HTERT RPE-1 (cell line): Measurements from ENCODE around the gene CNP.

Experiments used
- in situ Hi-C: fragments of 300-500 bp; cut with MboI; formaldehyde crosslinking; loops from 4 replicates; pipeline ENCODE4 v1.14.3; 2020; ENCODE audit warnings: low sequenced_read_pairs

CNP gene

DNA sequence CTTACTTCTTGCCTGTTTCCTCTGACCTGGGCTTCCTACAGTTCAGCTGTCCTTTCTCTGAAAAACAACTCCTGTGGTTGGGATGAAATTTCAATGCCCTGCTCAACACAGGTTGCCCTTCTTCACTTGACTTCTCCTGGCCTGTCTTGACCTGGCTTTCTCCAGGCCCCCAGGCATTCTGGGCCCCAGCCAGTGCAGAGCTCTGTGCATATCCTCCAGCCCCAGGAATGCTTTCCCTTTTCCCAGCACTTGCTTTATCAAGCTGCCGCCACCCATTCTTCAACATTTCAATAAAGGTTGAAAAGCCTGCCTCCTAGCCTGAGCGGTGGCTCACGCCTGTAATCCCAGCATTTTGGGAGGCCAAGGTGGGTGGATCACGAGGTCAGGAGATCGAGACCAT lies 25.4 kb upstream of the CNP start:
- in situ Hi-C loops, result no loop called here

GRCh38 chr17:41942626-41943373 lies 23.8 kb upstream of the CNP start:
- in situ Hi-C loops, result no loop called here

DNA sequence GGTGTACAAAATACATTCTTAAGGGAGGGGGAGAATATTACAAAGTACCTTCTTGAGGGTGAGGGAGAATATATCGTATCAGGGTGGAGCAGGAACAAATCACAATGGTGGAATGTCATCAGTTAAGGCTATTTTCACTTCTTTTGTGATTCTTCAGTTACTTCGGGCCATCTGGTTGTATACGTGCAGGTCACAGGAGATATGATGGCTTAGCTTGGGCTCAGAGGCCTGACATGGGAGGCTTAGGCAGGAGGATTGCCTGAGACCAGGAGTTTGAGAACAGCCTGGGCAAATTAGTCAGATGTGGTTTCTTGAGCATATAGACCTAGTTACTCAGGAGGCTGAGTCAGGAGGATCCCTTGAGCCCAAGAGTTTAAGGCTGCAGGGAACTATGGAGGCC lies 23.1 kb upstream of the CNP start:
- in situ Hi-C loops, result no loop called here

DNA sequence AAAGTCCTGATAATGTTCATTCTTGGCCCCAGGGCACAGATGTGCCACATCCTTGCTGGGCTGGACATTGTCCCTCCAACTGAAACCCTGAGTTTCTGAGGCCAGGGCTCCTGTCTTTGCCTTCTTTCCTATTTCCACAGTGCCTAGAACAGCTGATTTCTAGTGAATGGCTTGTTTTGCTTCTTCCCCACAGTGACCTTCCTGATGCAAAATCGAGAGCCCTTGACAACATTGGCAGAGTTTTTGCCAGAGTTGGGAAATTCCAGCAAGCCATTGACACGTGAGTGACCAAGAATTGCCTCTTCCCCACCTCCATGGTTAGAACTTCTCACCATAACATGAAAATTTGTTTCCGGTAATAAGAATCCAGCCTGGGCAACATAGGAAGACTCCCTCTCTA lies 21.7 kb upstream of the CNP start:
- in situ Hi-C loops, result no loop called here

DNA sequence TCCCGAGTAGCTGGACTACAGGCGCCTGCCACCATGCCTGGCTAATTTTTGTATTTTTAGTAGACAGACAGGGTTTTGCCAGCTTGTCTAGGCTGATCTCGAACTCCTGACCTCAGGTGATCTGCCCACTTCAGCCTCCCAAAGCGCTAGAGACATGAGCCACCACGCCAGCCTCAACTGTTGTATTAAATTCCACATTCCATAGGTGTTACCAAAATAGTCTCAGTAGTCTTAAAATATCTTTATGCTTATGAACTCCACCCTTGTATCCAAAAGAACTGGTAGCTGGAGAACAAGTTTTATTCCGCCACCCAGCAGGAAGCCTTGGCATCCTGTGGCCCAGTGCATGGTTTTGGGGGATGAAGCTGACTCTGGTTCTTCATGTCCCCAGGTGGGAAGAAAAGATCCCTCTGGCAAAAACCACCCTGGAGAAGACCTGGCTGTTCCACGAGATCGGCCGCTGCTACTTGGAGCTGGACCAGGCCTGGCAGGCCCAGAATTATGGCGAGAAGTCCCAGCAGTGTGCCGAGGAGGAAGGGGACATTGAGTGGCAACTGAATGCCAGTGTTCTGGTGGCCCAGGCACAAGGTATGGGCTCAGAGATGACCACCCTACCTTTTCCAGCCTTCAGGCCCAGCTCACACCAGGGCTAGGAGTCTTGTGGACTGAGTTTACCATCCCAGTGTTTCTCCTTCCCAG lies 17.7 kb upstream of the CNP start:
- in situ Hi-C loops, result no loop called here

- in situ Hi-C loops, result no loop called here
Measured at GRCh38 chr17:41956522-41956921, 10.1 kb upstream of the CNP start.

DNA sequence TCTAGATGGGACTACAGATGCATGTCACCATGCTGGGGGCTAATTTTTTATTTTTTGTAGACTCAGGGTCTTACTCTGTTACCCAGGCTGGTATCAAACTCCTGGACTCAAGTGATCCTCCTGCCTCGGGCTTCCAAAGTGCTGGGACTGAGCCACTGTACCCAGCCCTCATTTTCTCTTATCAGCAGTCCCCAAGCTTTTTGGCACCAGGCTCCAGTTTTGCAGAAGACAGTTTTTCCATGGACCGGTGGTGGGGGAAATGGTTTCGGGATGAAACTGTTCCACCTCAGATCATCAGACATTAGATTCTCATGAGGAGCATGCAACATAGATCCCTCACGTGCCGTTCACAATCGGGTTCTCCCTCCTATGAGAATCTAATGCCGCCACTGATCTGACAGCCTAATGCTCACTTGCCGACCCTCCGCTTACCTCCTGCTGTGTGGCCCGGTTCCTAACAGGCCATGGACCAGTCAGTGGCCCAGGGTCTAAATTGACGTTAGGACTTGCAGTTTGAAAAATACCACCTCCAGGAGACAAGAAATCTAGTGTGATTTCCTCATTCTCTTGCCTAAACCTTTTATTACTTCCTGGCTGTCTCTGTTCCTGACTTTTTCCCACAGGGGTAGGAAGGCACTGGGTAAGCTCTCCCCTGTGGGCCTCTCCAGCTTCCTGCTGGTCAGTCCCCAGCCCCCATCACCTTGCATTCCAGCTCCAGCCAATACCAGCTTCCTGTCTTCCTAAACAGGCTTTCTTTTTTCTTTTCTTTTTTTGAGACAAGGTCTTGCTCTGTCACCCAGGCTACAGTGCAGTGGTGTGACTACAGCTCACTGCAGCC lies 9.3 kb upstream of the CNP start:
- in situ Hi-C loops, result no loop called here

- in situ Hi-C loops, result no loop called here
Measured at GRCh38 chr17:41957869-41958439, 8.6 kb upstream of the CNP start.

GRCh38 chr17:41959030-41959335 lies 7.6 kb upstream of the CNP start:
- in situ Hi-C loops, result no loop called here

DNA sequence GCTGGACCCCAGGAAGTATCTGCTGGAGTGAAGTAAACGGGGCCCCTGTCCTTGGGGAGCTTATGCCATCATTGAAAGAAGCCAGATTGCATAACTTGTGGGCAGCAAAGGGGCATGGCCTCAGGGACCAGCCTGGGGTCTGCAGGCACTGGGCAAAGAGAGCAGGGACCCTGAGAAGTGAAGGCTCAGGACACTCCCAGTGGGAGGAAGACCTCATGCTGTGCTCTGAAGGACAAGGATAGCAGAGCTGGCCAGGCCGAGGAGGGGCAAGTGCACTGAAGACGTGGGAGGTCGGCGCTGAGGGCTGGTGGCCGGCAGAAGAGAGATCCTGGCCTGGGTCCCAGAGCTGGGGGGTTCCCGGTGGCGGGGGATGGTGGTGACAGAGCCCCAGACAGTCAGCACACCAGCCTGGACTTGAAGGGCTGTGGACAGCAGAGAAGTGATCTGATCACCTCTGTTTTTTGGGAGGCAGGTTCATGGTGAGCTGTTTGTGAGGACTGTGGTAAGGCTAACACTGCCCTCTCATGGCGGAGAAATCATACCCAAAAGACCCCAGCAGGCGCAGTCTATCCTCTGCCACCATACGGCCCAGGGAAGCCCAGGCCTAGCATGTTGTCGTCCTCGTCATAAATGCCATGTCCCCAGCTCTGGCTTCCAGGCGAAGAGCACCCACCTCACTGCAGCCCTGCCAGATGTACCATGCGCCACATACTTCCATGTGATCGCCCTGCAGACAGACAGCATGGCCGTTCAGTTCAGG lies 7.1 kb upstream of the CNP start:
- in situ Hi-C loops, result no loop called here

- in situ Hi-C loops, result no loop called here
Measured at GRCh38 chr17:41962111-41962510, 4.5 kb upstream of the CNP start.

GRCh38 chr17:41962768-41963434 lies 3.7 kb upstream of the CNP start:
- in situ Hi-C loops, result no loop called here

GRCh38 chr17:41965694-41966462 lies 717 bp upstream of the CNP start:
- in situ Hi-C loops, result no loop called here

DNA sequence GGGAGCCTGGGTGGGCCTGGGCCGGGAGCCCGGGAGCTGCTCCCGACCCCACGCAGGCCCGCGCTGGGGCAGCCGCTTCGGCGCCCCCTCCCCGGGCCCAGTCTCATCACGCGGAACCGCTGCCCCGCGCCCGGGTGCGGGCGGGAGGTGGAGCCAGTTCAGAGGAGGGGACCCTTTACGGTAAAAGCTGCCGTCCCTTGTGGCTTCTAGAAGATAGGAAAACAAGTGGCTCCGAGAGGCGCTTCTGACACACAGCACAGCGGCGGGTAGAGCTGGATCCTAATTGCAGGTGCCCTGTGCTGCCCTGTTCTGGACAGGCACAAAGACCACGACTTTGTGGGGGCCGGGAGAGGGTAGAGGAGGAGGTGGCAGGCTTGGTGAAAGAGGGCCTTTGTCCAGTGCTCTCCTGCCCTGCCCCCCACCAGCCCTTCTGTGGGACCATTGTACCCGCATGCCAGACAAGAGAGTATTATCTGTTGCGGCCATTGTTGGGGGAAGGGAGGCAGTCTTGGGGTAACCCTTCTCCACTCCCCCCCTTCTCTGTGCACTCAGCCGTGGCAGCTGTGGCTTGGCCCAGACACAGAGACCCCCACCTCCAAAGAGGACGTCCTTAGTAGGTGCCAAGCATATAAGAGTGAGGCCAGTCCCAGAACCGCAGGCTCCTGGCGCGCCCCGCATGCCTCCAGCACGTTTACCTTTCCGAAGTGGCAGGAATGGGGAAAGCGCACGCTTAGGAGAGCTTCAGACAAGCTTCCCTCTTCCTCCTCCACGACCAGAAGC lies 736 bp downstream of the CNP start:
- in situ Hi-C loops, result no loop called here

GRCh38 chr17:41967921-41968578 lies 1.5 kb downstream of the CNP start:
- in situ Hi-C loops, result no loop called here

DNA sequence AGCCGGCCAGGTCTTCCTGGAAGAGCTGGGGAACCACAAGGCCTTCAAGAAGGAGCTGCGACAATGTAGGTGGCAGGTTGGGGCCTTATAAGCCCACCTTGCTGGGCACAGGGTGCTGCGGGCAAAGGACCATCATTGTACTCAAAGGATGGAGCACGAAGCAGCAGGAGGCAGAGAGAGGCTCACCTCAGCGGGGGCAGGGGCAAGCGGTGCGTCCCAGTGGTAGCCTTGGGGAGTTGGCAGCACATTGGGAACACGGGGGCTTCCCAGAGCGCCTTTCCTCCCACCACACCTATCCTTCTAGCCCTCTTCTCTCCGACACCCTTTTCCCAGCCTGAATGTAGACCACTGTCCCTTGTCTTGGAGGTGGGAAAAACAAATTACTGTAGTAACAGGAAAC lies 2.1 kb downstream of the CNP start:
- in situ Hi-C loops, result no loop called here

DNA sequence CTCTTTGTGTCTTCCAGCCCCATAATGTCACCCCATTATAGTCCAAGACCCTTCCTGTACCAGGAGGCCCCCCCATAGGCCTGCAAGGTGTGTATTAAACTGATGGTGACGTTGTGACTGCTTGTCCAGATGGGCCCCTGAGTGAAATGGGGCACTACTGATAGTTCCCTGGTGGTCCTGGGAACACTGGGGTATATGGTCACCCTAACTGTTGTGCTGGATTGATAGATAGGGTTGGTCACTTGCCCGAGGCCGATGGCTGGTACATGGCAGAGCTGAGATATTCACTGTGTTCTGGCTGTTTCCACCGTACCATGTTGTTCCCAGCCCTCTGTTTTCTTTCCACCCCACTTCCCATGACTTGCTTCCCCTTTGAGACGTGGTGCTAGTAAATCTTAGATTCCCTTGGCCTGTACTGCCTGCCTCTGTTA lies 4.3 kb downstream of the CNP start:
- in situ Hi-C loops, result no loop called here
